NCI-H748 (cell line): ENCODE results near the gene TSPYL4.

Experiments used
- DNase-seq: peaks from one replicate; lab custom pipeline; 2025; ENCODE audit not compliant: unreplicated experiment; lab: John Stamatoyannopoulos, UW

Gene TSPYL4

DNA sequence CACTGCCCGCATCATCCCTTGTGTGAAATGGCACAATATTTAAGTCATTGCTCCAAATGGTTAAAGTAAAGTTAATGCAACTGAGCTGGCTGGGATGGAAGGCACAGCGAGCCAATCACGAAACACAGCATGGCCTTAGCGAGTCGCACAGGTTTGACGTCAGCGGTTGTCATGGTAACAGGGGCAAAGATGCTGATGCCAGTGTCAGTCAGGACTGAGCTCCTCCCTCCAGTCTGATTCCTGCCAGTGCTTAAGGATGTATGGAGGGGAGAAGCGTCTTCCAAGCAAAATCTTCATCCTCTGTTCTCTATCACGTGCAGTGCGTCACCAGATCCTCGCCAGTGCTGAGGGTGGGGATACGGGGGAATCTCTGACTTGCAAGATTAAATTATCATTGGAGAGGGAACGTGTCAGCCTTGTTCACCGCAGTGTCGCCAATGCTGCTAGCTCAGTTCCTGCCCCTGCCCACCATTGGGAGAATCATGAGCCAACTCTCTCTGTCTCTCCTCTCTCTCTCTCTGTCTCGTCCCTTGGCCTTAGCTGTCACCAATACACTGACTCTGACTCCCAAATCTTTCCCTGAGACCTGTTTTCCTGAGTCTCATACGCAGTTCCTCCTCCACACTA lies 24.5 kb downstream of the TSPYL4 start:
- peak; percentile 91 for DNase-seq

GRCh38 chr6:116223355-116223754 lies 30.5 kb downstream of the TSPYL4 start:
- no peak for DNase-seq

DNA sequence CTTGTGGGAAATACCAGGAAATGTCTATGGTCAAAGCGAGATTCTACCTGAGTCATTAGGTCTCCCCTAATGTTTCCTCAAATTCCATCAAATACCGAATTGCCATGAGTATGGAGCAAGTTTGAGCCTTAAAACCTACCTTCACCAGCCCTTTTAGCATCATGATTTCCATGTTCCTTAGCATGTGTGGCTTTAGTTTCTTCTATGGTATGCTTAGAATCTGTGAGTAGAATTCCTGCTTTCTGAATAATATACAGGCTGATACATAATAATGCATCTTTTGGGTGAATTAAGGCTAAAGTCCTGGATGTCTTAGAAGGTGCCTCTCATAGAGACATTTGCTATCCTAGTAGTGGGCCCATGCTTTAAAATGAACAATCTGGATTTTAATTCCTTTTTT lies 32.0 kb downstream of the TSPYL4 start:
- DNase-seq = no peak

DNA sequence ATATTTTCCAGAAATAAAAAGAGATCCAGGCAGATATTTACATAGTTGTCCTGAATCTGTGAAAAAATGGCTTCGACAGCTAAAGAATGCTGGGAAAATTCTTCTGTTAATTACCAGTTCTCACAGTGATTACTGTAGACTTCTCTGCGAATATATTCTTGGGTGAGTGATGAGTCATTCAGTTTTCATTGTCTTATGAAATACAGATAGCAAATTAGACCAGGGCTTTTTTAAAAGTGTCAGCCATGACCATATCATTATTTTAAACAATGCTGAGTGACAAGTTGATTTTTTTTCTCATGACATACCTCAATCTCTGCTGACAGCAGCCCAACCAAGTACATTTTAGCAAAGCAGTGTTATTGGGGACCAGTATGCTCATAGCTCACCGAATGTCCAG lies 32.8 kb downstream of the TSPYL4 start:
- DNase-seq = no peak

DNA sequence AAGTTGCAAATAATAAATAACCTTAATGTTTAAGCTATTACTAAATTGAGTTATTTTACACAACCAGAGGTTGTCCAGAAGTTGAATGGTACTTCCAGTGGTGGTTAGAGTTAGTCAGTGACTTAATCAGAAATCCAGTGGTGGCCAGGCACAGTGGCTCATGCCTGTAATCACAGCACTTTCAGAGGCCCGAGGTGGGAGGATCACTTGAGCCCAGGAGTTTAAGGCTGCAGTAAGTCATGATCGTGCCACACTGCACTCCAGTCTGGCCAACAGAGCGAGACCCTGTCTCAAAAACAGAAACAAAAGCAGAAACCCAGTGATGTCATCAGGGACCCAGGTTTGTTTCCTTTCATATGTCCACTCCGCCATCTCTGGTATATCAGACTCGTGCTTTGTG lies 35.0 kb downstream of the TSPYL4 start:
- DNase-seq = no peak

DNA sequence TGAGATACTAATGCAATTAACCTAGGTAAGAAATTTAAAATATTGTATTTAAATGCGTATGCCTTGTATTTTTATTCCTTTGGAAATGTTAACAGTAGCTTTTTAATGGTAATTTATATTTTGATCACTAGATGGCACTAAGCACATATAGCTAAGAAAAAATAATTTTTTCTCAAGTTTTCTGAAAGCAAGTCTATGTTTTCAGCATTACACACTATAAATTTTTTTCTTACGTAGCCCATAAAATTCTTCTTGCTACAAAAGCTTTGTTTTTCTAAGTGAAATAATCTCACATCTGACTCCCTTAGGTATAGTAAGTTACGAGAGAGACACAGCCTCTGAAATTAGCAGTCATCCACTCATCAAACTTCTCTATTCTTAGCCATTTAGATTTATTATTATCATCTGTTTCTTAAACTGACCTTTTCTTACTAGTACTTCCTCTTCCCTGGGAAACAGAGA lies 35.7 kb downstream of the TSPYL4 start:
- DNase-seq = peak; percentile 10

- DNase-seq = peak; percentile 30
Measured at GRCh38 chr6:116217069-116217468, 36.8 kb downstream of the TSPYL4 start.

GRCh38 chr6:116215414-116215813 lies 38.5 kb downstream of the TSPYL4 start:
- DNase-seq = no peak

- DNase-seq = no peak
Measured at GRCh38 chr6:116214681-116215080, 39.2 kb downstream of the TSPYL4 start.

GRCh38 chr6:116210750-116211425 lies 43.0 kb downstream of the TSPYL4 start:
- no peak for DNase-seq

GRCh38 chr6:116210316-116210715 lies 43.6 kb downstream of the TSPYL4 start:
- DNase-seq = no peak

DNA sequence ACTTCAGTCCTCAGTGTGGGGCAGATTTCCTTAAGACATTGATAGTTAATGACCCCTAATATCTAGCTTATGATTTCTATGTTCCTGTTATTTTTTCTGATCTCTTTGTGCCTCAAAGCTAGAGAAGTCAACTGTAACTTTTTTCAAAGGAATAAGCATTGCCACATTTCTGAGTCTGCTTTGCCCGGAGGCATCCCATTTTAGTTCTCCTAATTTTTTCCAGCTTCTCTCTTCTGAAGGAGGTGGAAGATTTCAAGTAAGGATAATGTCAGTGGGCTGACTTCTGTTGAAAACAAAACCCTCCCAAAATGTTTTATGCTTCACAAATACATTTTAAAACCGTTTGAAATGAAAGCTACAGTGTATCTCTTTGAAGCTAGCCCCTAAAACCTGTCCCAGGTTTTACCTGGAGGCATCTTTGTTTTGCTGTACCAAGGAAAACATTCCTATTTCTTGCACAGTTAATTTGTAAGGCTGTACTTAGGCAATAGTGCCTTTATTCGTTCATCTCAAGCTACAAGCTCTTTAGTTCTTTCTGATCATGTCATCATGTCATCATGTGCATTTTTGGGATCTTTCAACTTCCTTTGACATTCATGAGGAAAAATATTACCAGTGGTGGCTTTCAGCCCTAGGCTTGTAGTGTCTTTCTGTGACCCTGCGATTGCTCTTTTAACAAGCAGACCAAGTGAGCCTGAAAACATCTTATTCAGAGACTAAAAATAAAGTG lies 45.7 kb downstream of the TSPYL4 start:
- no peak for DNase-seq

DNA sequence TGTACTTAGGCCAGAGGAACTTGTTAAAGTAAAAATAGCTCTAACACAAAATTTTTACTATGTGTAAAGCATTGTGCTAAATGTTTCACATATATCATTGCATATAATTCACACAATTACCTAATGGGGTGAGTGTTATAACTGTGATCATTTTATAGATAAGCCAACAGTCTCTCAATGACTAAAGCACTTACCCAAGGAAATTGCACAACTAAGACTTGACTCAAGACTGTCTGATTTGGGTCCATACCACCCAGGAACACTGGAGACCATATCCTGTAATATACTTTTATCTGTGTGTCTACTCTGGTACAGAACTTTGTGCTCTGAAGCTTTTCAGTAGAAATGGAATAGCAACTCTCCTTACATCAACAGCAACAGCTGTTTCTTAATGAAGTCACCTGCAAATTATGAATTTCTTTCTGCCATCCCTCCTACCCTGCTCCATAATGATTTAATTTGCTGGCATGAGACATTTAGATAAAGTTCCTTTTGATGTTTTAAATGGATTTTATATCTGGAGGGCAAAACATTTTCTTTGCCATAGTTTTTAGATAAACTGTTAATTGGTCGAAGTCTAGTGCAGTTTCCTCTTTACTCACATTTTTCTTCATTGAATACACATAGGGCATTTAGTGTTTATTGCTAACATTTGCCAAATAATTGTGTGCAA lies 47.5 kb downstream of the TSPYL4 start:
- no peak for DNase-seq

GRCh38 chr6:116205281-116205680 lies 48.6 kb downstream of the TSPYL4 start:
- DNase-seq = no peak

DNA sequence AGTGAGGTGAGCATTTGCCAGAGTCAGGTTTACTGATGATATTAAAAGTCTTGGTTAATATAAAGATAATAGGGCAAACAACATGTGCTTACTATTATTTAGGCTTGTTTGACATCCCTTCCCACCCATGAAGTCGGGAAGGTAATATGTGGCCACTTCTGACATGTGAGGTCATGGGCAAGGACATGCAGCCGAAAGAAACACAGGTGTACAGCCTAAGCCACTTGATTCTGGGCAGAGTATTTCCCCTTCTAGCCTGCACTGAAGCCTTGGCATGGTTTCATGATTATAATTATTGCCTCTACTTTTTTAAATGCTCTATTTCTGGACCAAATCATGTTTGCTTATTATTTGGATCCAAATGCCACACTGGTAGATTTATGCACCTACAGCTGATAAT lies 52.3 kb downstream of the TSPYL4 start:
- DNase-seq = no peak

- DNase-seq = no peak
Measured at GRCh38 chr6:116200619-116201249, 53.1 kb downstream of the TSPYL4 start.
